Large intestine (tissue), 3 donors: Measurements from ENCODE around the gene KRT13. TPM values are rescaled to one million over a fixed set of nuclear protein-coding genes. Genes with fewer than 3 reads are reported as not detected.

Source experiments
- DNase-seq, 2 donors: peaks; one replicate each; pipeline versions ENCODE4 v3.0.0 to v3.0.0-alpha.2; 2013
- H3K27ac ChIP-seq: one replicate; pipeline ENCODE4 v1.5.1; 2013; ENCODE audit warnings: low read length
- H3K27me3 ChIP-seq: 2 replicates; pipeline ENCODE4 v1.6.1; 2013; ENCODE audit warnings: low read length; ENCODE audit not compliant: control insufficient read depth, insufficient read depth
- H3K36me3 ChIP-seq: 2 replicates; pipeline ENCODE4 v1.6.1; 2013; ENCODE audit warnings: low read length; ENCODE audit not compliant: control insufficient read depth, insufficient read depth
- H3K4me1 ChIP-seq: one replicate; pipeline ENCODE4 v1.6.1; 2013; ENCODE audit warnings: low read length; ENCODE audit not compliant: control insufficient read depth, insufficient read depth
- H3K4me3 ChIP-seq: one replicate; pipeline ENCODE4 v1.5.1; 2013; ENCODE audit warnings: low read length
- H3K9me3 ChIP-seq: one replicate; pipeline ENCODE4 v1.6.1; 2013; ENCODE audit warnings: mild to moderate bottlenecking, low read depth, low read length, moderate library complexity; ENCODE audit not compliant: control insufficient read depth
- WGBS: methylation state at CpG from one replicate; pipeline ENCODE4 v1.1.5; 2013; ENCODE audit warnings: low lambda C conversion rate; ENCODE audit not compliant: insufficient coverage; 5-methylcytosine and 5-hydroxymethylcytosine counted together
- polyA plus RNA-seq: library from polyadenylated mRNA; unstranded; fragments of 120-200 nt; gene quantifications from one replicate; pipeline ENCODE4 v1.2.1, GENCODE V29; 2013

The KRT13 gene
- polyA plus RNA-seq, 1 donor, result 0.94 TPM

DNA sequence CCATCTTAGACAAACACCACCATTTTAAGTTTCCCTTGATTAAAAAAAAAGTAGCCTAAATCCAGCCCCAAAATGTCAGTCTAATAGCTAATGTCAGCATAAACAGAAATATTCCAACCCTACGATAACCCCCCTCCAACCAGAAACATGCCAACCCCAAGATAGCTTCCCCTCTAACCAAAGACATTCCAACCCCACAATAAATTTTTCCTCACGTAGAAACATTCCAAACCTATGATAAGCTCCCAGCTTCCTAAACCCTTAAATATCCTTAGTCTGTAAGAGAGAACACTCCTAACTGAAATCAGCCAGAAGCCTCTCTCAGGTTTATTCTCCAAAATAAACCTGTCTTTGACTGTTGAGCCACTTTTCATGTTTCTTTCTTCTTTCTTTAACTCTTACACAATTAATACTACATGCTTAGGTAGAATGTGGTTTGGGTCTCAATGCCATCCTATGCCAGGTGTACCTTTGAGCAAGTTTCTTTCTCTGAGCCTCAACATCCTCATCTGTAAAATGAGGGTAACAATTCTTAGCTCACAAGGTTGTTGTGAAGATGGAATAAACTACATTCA lies 54.2 kb downstream of the KRT13 start:
- DNase-seq, result no peak
- Histone ChIP-seq H3K9me3 (no peaks in the 10 kb centered on the region), H3K4me3 (no peak overlapping the region), H3K36me3 (no peaks in the 10 kb centered on the region), H3K27me3 (peaks cover 25% of the 10 kb centered on the region), H3K4me1 (no peaks in the 10 kb centered on the region), H3K27ac (no peak overlapping the region)
- no CpG with 5 or more reads among the region's 2 CpGs for WGBS

Other genes starting within 250 kb of the KRT13 start
- gene KRTAP9-6, start 240.2 kb downstream of the KRT13 start, polyA plus RNA-seq, result not detected
- gene KRTAP9-7, start 229.9 kb downstream of the KRT13 start, polyA plus RNA-seq, result not detected
- gene KRTAP29-1, start 202.8 kb downstream of the KRT13 start, polyA plus RNA-seq, result not detected
- gene KRTAP16-1, start 196.3 kb downstream of the KRT13 start, polyA plus RNA-seq, result not detected
- 0.07 TPM for gene KRTAP17-1, start 189.9 kb downstream of the KRT13 start, polyA plus RNA-seq
- gene KRT33A, start 154.8 kb downstream of the KRT13 start, polyA plus RNA-seq, result not detected
- gene KRT33B, start 135.8 kb downstream of the KRT13 start, polyA plus RNA-seq, result not detected
- gene KRT34, start 123.3 kb downstream of the KRT13 start, polyA plus RNA-seq, result not detected
- gene KRT31, start 108.0 kb downstream of the KRT13 start, polyA plus RNA-seq, result not detected
- not detected for gene KRT37, start 81.0 kb downstream of the KRT13 start, polyA plus RNA-seq
- gene KRT38, start 64.6 kb downstream of the KRT13 start, polyA plus RNA-seq, result not detected
- not detected for gene KRT32, start 38.2 kb downstream of the KRT13 start, polyA plus RNA-seq
- not detected for gene KRT35, start 24.5 kb downstream of the KRT13 start, polyA plus RNA-seq
- gene KRT36, start 15.7 kb downstream of the KRT13 start, polyA plus RNA-seq, result 0.03 TPM
- 0.79 TPM for gene KRT15, start 13.3 kb upstream of the KRT13 start, polyA plus RNA-seq
- gene KRT19, start 22.7 kb upstream of the KRT13 start, polyA plus RNA-seq, result 81.9 TPM
- not detected for gene KRT9, start 66.4 kb upstream of the KRT13 start, polyA plus RNA-seq
- gene KRT14, start 81.3 kb upstream of the KRT13 start, polyA plus RNA-seq, result 0.07 TPM
- not detected for gene KRT16, start 107.2 kb upstream of the KRT13 start, polyA plus RNA-seq
- 1.1 TPM for gene KRT17, start 119.0 kb upstream of the KRT13 start, polyA plus RNA-seq
- 791 TPM for gene EIF1, start 183.3 kb upstream of the KRT13 start, polyA plus RNA-seq
- 0.28 TPM for gene GAST, start 206.7 kb upstream of the KRT13 start, polyA plus RNA-seq
- 0.39 TPM for gene HAP1, start 229.0 kb upstream of the KRT13 start, polyA plus RNA-seq